Sigmoid colon (tissue), 7 donors: ENCODE data around the gene SLC25A51. TPM values are rescaled to one million over a fixed set of nuclear protein-coding genes. Genes with fewer than 3 reads are reported as not detected.

ENCODE experiments used
- DNase-seq: peaks from one replicate; pipeline ENCODE4 v3.0.0-alpha.2; 2019
- H3K27ac ChIP-seq, 4 donors: fragments of 200-600 bp; sonication (generic); one replicate each; pipeline ENCODE4 v1.5.1; 2016 to 2019; ENCODE audit warnings: mild to moderate bottlenecking in 1 of 4
- H3K27me3 ChIP-seq, 3 donors: fragments of 200-600 bp; sonication (generic); one replicate each; pipeline ENCODE4 v1.5.1; 2019; ENCODE audit warnings: mild to moderate bottlenecking in 1 of 3
- H3K36me3 ChIP-seq, 4 donors: fragments of 200-600 bp; sonication (generic); one replicate each; pipeline ENCODE4 v1.5.1; 2016 to 2019
- H3K4me1 ChIP-seq, 4 donors: fragments of 200-600 bp; sonication (generic); one replicate each; pipeline ENCODE4 v1.5.1; 2017 to 2019
- H3K4me3 ChIP-seq, 4 donors: fragments of 200-600 bp; sonication (generic); one replicate each; pipeline ENCODE4 v1.5.1; 2017 to 2019; ENCODE audit warnings: mild to moderate bottlenecking in 2 of 4, moderate library complexity in 1 of 4
- H3K9me3 ChIP-seq, 4 donors: fragments of 200-600 bp in 3 of 4; sonication (generic) in 3 of 4; one replicate each; pipeline versions ENCODE4 v1.5.1 to v1.6.1; 2013 to 2019
- CTCF ChIP-seq, 4 experiments: fragments of 450-650 bp in 3 of 4; fragments of 200-600 bp in 1 of 4; IDR thresholded peaks; one replicate each; pipeline ENCODE4 v1.5.1; 2016 to 2019; ENCODE audit warnings: antibody characterized with exemption in 4 of 4, mild to moderate bottlenecking in 3 of 4, moderate library complexity in 2 of 4
- EP300 ChIP-seq, 4 donors: sonication (generic); formaldehyde crosslinking; IDR thresholded peaks; one replicate each; pipeline ENCODE4 v1.6.1; 2017; ENCODE audit warnings: antibody characterized with exemption in 4 of 4
- POLR2A ChIP-seq, 2 donors: fragments of 450-650 bp; IDR thresholded peaks; one replicate each; pipeline ENCODE4 v1.6.1; 2016; ENCODE audit warnings: antibody characterized with exemption in 2 of 2, mild to moderate bottlenecking in 2 of 2, moderate library complexity in 2 of 2
- POLR2AphosphoS5 ChIP-seq, 4 donors: sonication (generic); formaldehyde crosslinking; IDR thresholded peaks; one replicate each; pipeline ENCODE4 v1.6.1; 2017; ENCODE audit warnings: antibody characterized with exemption in 4 of 4
- WGBS, 2 donors: extraction: QIAGEN DNeasy Blood & Tissue Kit; methylation state at CpG; one replicate each; pipeline ENCODE4 v1.1.7; 2013; 5-methylcytosine and 5-hydroxymethylcytosine counted together
- intact Hi-C: fragments of 100-400 bp; cut with DNase I; formaldehyde crosslinking; loops from one replicate; pipeline ENCODE4 v1.15.1; 2023
- polyA plus RNA-seq, 3 donors: library from polyadenylated mRNA; stranded (reverse); fragments of 200-250 nt; gene quantifications; one replicate each; pipeline ENCODE4 v1.2.3, GENCODE V29; 2013
- total RNA-seq, 4 donors: library from RNA; depleted of rRNA; stranded (reverse); fragments of >200 nt; gene quantifications; one replicate each; pipeline ENCODE4 v1.1.0, GENCODE V29; 2016
- donor health status: healthy with polysubstance abuse.
- donor health status: Bipolar disorder and iron deficiency.
- donor health status: healthy.

The SLC25A51 gene
- total and polyA plus RNA-seq, 7 donors: 4.2 to 31.0 (median 19.3) TPM

GRCh38 chr9:37938121-37938891, 34.4 kb upstream of the SLC25A51 start:
- peak overlapping the region in 1 of 4 donors; percentile 2 for H3K4me3 ChIP-seq
- TF ChIP-seq EP300 (IDR thresholded peaks at IDR 0.05) (no peak), POLR2A (IDR thresholded peaks at IDR 0.05) (no peak), POLR2AphosphoS5 (IDR thresholded peaks at IDR 0.05) (no peak), CTCF (IDR thresholded peaks at IDR 0.05) (no peak)
- DNase-seq: no peak
- H3K27me3 ChIP-seq: no peaks in the 10 kb centered on the region
- no peaks in the 10 kb centered on the region for H3K9me3 ChIP-seq
- H3K4me1 ChIP-seq: peaks cover 0 to 32% (median 24%) of the 10 kb centered on the region in 4 donors
- H3K36me3 ChIP-seq: no peaks in the 10 kb centered on the region
- 73 to 79% methylated on average over 22 of the region's 22 CpGs for WGBS, 2 donors
- intact Hi-C loops: no loop called here
- peak overlapping the region in 2 of 4 donors; percentile 29 to 70 for H3K27ac ChIP-seq

GRCh38 chr9:37937366-37937765, 33.4 kb upstream of the SLC25A51 start:
- no peaks in the 10 kb centered on the region for H3K27me3 ChIP-seq
- intact Hi-C loops: no loop called here
- no peaks in the 10 kb centered on the region for H3K36me3 ChIP-seq
- no peak for DNase-seq
- no peak for TF ChIP-seq POLR2A (IDR thresholded peaks at IDR 0.05)
- TF ChIP-seq EP300 (IDR thresholded peaks at IDR 0.05): no peak
- TF ChIP-seq CTCF (IDR thresholded peaks at IDR 0.05): no peak
- no peak for TF ChIP-seq POLR2AphosphoS5 (IDR thresholded peaks at IDR 0.05)
- H3K9me3 ChIP-seq: no peaks in the 10 kb centered on the region
- no peak overlapping the region for H3K27ac ChIP-seq
- 16 to 70% methylated on average over 9 of the region's 9 CpGs for WGBS, 2 donors
- H3K4me3 ChIP-seq: no peak overlapping the region
- peaks cover 0 to 23% (median 18%) of the 10 kb centered on the region in 4 donors for H3K4me1 ChIP-seq

- Histone ChIP-seq H3K27me3 (no peaks in the 10 kb centered on the region), H3K27ac (no peak overlapping the region), H3K36me3 (no peaks in the 10 kb centered on the region), H3K4me3 (no peak overlapping the region), H3K4me1 (peaks cover 0 to 23% (median 18%) of the 10 kb centered on the region in 4 donors), H3K9me3 (no peaks in the 10 kb centered on the region)
- 50 to 68% methylated on average over 4 of the region's 4 CpGs for WGBS, 2 donors
- no peak for DNase-seq
- TF ChIP-seq POLR2A (IDR thresholded peaks at IDR 0.05) (no peak), POLR2AphosphoS5 (IDR thresholded peaks at IDR 0.05) (no peak), CTCF (IDR thresholded peaks at IDR 0.05) (no peak), EP300 (IDR thresholded peaks at IDR 0.05) (no peak)
- intact Hi-C loops: no loop called here
Observed at GRCh38 chr9:37936965-37937364, 33.0 kb upstream of the SLC25A51 start.

GRCh38 chr9:37936376-37936775, 32.4 kb upstream of the SLC25A51 start:
- TF ChIP-seq POLR2AphosphoS5 (IDR thresholded peaks at IDR 0.05) (no peak), EP300 (IDR thresholded peaks at IDR 0.05) (no peak), POLR2A (IDR thresholded peaks at IDR 0.05) (no peak), CTCF (IDR thresholded peaks at IDR 0.05) (no peak)
- no peak overlapping the region for H3K27ac ChIP-seq
- H3K27me3 ChIP-seq: no peaks in the 10 kb centered on the region
- H3K36me3 ChIP-seq: no peaks in the 10 kb centered on the region
- no peaks in the 10 kb centered on the region for H3K9me3 ChIP-seq
- DNase-seq: no peak
- intact Hi-C loops: no loop called here
- no peak overlapping the region for H3K4me3 ChIP-seq
- H3K4me1 ChIP-seq: peaks cover 0 to 23% (median 18%) of the 10 kb centered on the region in 4 donors
- 79 to 84% methylated on average over 5 of the region's 5 CpGs for WGBS, 2 donors
